ENCODE data around the gene KPNA5.

GRCh38 chr6:116767715-116768114, 86.7 kb downstream of the KPNA5 start:
- TF ChIP-seq CTCF (IDR thresholded peaks at IDR 0.05), result no peak
- TF ChIP-seq POLR2A (IDR thresholded peaks at IDR 0.05), result no peak
